22Rv1 (cell line): ENCODE measurements around the gene SVIL.

Experiments
- CTCF ChIP-seq: fragments of 450-650 bp; IDR thresholded peaks from 2 replicates; pipeline ENCODE4 v1.5.1; 2017; ENCODE audit warnings: mild to moderate bottlenecking
- ZFX ChIP-seq: fragments of 450-650 bp; IDR thresholded peaks from 2 replicates; pipeline ENCODE4 v1.6.1; 2017; ENCODE audit warnings: antibody characterized with exemption, borderline replicate concordance

- TF ChIP-seq ZFX (no peak), CTCF (no peak)
Observed at GRCh38 chr10:29452546-29452945, 182.2 kb downstream of the SVIL start.
